Ishikawa (cell line): Measurements from ENCODE around the gene GDF9.

Experiments used
- CEBPB ChIP-seq: IDR thresholded peaks from 2 replicates; pipeline ENCODE4 v1.6.1; 2012
- EP300 ChIP-seq: IDR thresholded peaks from 2 replicates; pipeline ENCODE4 v1.6.1; 2012; ENCODE audit warnings: borderline replicate concordance
- YY1 ChIP-seq: IDR thresholded peaks from 2 replicates; pipeline ENCODE4 v1.6.1; 2012; ENCODE audit warnings: low read depth

DNA sequence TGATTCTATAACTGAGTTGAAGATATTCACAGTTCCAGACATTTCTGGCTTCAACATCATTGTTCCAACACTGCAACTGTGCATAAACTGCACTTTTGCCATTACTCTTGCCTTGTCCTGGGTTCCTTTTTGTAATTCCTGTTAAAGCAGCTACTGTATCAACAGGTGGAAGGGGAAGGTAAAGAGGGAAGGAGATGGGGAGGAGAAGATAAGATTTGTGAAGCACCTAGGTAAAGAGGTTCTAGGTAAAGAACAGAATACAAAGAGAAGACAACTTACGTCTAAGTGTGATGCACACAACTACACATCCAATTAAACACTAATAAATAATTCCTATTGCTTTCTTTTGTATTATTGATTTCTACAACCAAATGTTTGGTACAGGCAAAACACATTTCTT is 43.4 kb upstream of the GDF9 start:
- TF ChIP-seq YY1 = no peak
- TF ChIP-seq EP300 = no peak
- TF ChIP-seq CEBPB = no peak
